ENCODE results near the gene PPP6R2. TPM values are rescaled to one million over a fixed set of nuclear protein-coding genes. Genes with fewer than 3 reads are reported as not detected.

PPP6R2 gene
- total and polyA plus RNA-seq, 2 donors (not counting 3 experiments of a cell fraction or from before 2014, with no cell fraction given), result 38.6 to 54.6 TPM

- FAIRE-seq, result no peak
- dilution Hi-C loops (cut with MboI; ENCODE audit: extremely low pct_ligation_motif_present, low sequenced_read_pairs), result no loop called here
These were observed 95.5 kb downstream of the PPP6R2 start for GRCh38 chr22:50438305-50439275.

More at GRCh38 chr22:50438305-50439275, 95.5 kb downstream of the PPP6R2 start:
- no peak overlapping the region for H3K4me2 ChIP-seq (ENCODE audit: insufficient read depth, low read length)
- H3K4me1 ChIP-seq (ENCODE audit: control insufficient read depth, extremely low read depth, insufficient read depth, low read length), result no peaks in the 10 kb centered on the region
- BruUV-seq (replicated peaks), result no TSS peak
- H3K9me3 ChIP-seq (replicated peaks; ENCODE audit: control insufficient read depth, insufficient read depth, low read length), result no peaks in the 10 kb centered on the region
- no peak overlapping the region for H3K27ac ChIP-seq (ENCODE audit: insufficient read depth, low read depth, low read length)
- H3K4me3 ChIP-seq (replicated peaks in 1 of 3; ENCODE audit: insufficient read depth in 1 of 3, low read depth in 1 of 3, low read length in 3 of 3), result no peak overlapping the region
- H3K27me3 ChIP-seq (ENCODE audit: control insufficient read depth in 2 of 2, insufficient read depth in 2 of 2, low read length in 2 of 2), result no peaks in the 10 kb centered on the region
- H2AFZ ChIP-seq (ENCODE audit: low read depth, low read length), result no peak overlapping the region
- H3K9me1 ChIP-seq (replicated peaks; ENCODE audit: control insufficient read depth, extremely low read depth, insufficient read depth, low read length), result no peaks in the 10 kb centered on the region
- ChIA-PET CTCF (no interaction called here), POLR2A (no interaction called here)
- no peak for DNase-seq (ENCODE audit: low read depth, low spot score)
- no peaks in the 10 kb centered on the region for H4K20me1 ChIP-seq (replicated peaks; ENCODE audit: control insufficient read depth, extremely low read depth, insufficient read depth, low read length)
- TF ChIP-seq GATA2 (IDR thresholded peaks at IDR 0.05; ENCODE audit: insufficient read depth, insufficient read length, low read depth, low read length), result no peak
- no peak for TF ChIP-seq JUN (IDR thresholded peaks at IDR 0.05; ENCODE audit: borderline replicate concordance, insufficient read depth, insufficient read length, low read depth)
- no peak for TF ChIP-seq MAX (IDR thresholded peaks at IDR 0.05; ENCODE audit: insufficient read depth, insufficient read length)
- no peak for TF ChIP-seq FOS (IDR thresholded peaks at IDR 0.05; ENCODE audit: borderline replicate concordance, insufficient read depth, low read length)
- TF ChIP-seq POLR2A (IDR thresholded peaks at IDR 0.05; ENCODE audit: low read depth, low read length), result no peak
- TF ChIP-seq, protein P1, sequence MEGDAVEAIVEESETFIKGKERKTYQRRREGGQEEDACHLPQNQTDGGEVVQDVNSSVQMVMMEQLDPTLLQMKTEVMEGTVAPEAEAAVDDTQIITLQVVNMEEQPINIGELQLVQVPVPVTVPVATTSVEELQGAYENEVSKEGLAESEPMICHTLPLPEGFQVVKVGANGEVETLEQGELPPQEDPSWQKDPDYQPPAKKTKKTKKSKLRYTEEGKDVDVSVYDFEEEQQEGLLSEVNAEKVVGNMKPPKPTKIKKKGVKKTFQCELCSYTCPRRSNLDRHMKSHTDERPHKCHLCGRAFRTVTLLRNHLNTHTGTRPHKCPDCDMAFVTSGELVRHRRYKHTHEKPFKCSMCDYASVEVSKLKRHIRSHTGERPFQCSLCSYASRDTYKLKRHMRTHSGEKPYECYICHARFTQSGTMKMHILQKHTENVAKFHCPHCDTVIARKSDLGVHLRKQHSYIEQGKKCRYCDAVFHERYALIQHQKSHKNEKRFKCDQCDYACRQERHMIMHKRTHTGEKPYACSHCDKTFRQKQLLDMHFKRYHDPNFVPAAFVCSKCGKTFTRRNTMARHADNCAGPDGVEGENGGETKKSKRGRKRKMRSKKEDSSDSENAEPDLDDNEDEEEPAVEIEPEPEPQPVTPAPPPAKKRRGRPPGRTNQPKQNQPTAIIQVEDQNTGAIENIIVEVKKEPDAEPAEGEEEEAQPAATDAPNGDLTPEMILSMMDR (IDR thresholded peaks at IDR 0.05; ENCODE audit: extremely low read depth in 1 of 2, insufficient read depth in 1 of 2, low read depth in 1 of 2, low read length in 2 of 2), result no peak
- no peak overlapping the region for H3K9ac ChIP-seq (replicated peaks; ENCODE audit: extremely low read depth, insufficient read depth, low read length)
- no peaks in the 10 kb centered on the region for H3K79me2 ChIP-seq (ENCODE audit: control insufficient read depth, insufficient read depth, low read length)
- intact Hi-C loops (cut with micrococcal nuclease), result no loop called here
- peaks cover 0 to 41% of the 10 kb centered on the region in 2 experiments for H3K36me3 ChIP-seq (ENCODE audit: control insufficient read depth in 2 of 2, extremely low read depth in 1 of 2, insufficient read depth in 2 of 2, low read length in 2 of 2)
